HCT116 (cell line): ENCODE data around the gene MYH11.

Experiments used
- ATF3 ChIP-seq: IDR thresholded peaks from 2 replicates; pipeline ENCODE4 v1.6.1; 2012
- EZH2 ChIP-seq: fragments of 200-600 bp; sonication (generic); IDR thresholded peaks from 2 replicates; pipeline ENCODE4 v1.6.1; 2017; ENCODE audit warnings: antibody characterized with exemption, mixed run types
- EZH2phosphoT487 ChIP-seq: fragments of 200-600 bp; IDR thresholded peaks from 2 replicates; pipeline ENCODE4 v1.6.1; 2018; ENCODE audit warnings: antibody characterized with exemption, borderline replicate concordance
- JUND ChIP-seq: IDR thresholded peaks from 2 replicates; pipeline ENCODE4 v1.6.1; 2012
- POLR2A ChIP-seq: IDR thresholded peaks from 2 replicates; pipeline ENCODE4 v1.7.0; 2011; ENCODE audit warnings: borderline replicate concordance; ENCODE audit not compliant: insufficient read depth, insufficient read length; ENCODE audit errors: extremely low read depth
- POLR2AphosphoS5 ChIP-seq: IDR thresholded peaks from 2 replicates; pipeline ENCODE4 v1.6.1; 2011; ENCODE audit warnings: mild to moderate bottlenecking, low read depth, low read length, moderate library complexity
- SP1 ChIP-seq: IDR thresholded peaks from 2 replicates; pipeline ENCODE4 v1.6.1; 2012; ENCODE audit warnings: low read depth
- SRF ChIP-seq: IDR thresholded peaks from 2 replicates; pipeline ENCODE4 v1.6.1; 2012; ENCODE audit warnings: low read depth
- TCF7L2 ChIP-seq: IDR thresholded peaks from 2 replicates; pipeline ENCODE4 v1.7.0; 2011; ENCODE audit warnings: borderline replicate concordance, inconsistent platforms; ENCODE audit not compliant: insufficient read depth, insufficient read length; ENCODE audit errors: extremely low read depth
- ZBTB33 ChIP-seq: IDR thresholded peaks from 2 replicates; pipeline ENCODE4 v1.6.1; 2011; ENCODE audit warnings: mild to moderate bottlenecking, low read length, moderate library complexity; ENCODE audit not compliant: insufficient replicate concordance; ENCODE audit errors: extremely low read depth
- TF ChIP-seq, protein P1 (sequence below): IDR thresholded peaks from 2 replicates; pipeline ENCODE4 v1.6.1; 2012; ENCODE audit warnings: low read depth
- TF ChIP-seq, protein P2 (sequence below), 3 experiments: fragments of 200-600 bp in 1 of 3; sonication (generic) in 1 of 3; IDR thresholded peaks in 2 of 3; conservative IDR thresholded peaks in 1 of 3; 2 replicates each; pipeline ENCODE4 v1.5.1; 2012 to 2017; ENCODE audit warnings: low read depth in 2 of 3, low read length in 2 of 3, antibody characterized with exemption in 1 of 3, borderline replicate concordance in 1 of 3, control low read depth in 1 of 3, mild to moderate bottlenecking in 1 of 3, mixed read lengths in 1 of 3, mixed run types in 1 of 3, moderate library complexity in 1 of 3; ENCODE audit not compliant: insufficient read depth in 1 of 3

DNA sequence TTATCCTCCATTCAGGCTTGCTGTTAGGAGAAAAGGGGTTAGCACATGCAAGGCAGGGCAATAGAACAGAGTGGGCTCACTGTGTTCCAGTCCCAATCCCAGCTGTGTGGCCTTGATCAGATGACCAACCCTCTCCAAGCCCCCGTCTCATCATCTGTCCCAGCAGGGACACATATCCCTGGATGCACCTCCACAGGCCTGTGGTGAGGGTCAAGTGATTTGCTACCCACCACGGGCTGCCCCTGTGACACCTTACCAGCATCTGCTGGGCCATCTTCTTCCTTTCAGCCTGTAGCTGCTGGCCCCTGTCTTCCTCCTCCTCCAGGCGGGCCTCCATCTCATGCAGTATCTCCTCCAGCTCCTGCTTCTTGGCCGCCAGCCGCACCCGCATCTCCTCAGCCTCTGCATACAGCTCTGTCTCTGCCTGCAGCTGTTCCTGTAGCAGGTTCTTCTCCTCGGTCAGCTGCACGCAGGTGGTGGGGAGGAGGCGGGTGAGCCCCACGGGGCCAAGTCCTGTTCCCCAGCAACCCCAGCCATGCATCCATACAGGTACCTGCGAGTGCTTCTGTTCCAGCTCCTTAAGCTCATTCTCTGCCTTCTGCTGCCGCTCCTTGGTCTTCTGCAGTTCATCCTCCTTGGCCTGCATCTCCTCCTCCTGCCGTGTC, 115.5 kb downstream of the MYH11 start:
- TF ChIP-seq POLR2A (no peak), SP1 (no peak), ATF3 (no peak), JUND (no peak), EZH2 (no peak), TCF7L2 (no peak), SRF (no peak), POLR2AphosphoS5 (no peak), ZBTB33 (no peak), EZH2phosphoT487 (no peak)
- TF ChIP-seq, protein P1, sequence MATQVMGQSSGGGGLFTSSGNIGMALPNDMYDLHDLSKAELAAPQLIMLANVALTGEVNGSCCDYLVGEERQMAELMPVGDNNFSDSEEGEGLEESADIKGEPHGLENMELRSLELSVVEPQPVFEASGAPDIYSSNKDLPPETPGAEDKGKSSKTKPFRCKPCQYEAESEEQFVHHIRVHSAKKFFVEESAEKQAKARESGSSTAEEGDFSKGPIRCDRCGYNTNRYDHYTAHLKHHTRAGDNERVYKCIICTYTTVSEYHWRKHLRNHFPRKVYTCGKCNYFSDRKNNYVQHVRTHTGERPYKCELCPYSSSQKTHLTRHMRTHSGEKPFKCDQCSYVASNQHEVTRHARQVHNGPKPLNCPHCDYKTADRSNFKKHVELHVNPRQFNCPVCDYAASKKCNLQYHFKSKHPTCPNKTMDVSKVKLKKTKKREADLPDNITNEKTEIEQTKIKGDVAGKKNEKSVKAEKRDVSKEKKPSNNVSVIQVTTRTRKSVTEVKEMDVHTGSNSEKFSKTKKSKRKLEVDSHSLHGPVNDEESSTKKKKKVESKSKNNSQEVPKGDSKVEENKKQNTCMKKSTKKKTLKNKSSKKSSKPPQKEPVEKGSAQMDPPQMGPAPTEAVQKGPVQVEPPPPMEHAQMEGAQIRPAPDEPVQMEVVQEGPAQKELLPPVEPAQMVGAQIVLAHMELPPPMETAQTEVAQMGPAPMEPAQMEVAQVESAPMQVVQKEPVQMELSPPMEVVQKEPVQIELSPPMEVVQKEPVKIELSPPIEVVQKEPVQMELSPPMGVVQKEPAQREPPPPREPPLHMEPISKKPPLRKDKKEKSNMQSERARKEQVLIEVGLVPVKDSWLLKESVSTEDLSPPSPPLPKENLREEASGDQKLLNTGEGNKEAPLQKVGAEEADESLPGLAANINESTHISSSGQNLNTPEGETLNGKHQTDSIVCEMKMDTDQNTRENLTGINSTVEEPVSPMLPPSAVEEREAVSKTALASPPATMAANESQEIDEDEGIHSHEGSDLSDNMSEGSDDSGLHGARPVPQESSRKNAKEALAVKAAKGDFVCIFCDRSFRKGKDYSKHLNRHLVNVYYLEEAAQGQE = no peak
- TF ChIP-seq, protein P2, sequence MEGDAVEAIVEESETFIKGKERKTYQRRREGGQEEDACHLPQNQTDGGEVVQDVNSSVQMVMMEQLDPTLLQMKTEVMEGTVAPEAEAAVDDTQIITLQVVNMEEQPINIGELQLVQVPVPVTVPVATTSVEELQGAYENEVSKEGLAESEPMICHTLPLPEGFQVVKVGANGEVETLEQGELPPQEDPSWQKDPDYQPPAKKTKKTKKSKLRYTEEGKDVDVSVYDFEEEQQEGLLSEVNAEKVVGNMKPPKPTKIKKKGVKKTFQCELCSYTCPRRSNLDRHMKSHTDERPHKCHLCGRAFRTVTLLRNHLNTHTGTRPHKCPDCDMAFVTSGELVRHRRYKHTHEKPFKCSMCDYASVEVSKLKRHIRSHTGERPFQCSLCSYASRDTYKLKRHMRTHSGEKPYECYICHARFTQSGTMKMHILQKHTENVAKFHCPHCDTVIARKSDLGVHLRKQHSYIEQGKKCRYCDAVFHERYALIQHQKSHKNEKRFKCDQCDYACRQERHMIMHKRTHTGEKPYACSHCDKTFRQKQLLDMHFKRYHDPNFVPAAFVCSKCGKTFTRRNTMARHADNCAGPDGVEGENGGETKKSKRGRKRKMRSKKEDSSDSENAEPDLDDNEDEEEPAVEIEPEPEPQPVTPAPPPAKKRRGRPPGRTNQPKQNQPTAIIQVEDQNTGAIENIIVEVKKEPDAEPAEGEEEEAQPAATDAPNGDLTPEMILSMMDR (IDR thresholded peaks at IDR 0.05 in 2 of 3, conservative IDR thresholded peaks at IDR 0.05 in 1 of 3; ENCODE audit: borderline replicate concordance in 1 of 3, insufficient read depth in 1 of 3, low read depth in 2 of 3, low read length in 2 of 3) = no peak
